ENCODE data around the gene ATRNL1. TPM values are rescaled to one million over a fixed set of nuclear protein-coding genes. Genes with fewer than 3 reads are reported as not detected.

Gene ATRNL1
- polyA plus RNA-seq, 2 of the 4 experiments (the other 2 are of a cell fraction), result 0.13 to 0.34 TPM

DNA sequence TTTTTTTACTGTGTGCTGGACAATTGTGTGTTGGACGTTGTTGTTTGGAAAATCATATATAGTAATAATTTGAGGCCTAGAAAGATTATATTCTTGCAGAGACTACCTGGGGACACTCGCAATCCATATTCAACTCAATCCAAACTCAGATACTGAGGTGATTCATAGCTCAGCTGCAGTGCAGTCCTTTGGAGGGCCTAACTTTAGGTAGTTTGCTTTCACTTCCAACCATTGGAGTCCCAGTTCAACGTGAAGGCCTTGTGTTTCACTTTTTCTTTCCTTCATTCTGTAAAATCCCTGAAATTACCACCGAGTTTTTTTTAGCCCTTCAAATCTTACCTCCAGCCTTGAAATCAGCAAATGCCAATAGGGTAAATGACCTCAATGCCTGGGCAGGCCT lies 32.3 kb downstream of the ATRNL1 start:
- no peak overlapping the region for H3K27ac ChIP-seq
- TF ChIP-seq, protein P1, sequence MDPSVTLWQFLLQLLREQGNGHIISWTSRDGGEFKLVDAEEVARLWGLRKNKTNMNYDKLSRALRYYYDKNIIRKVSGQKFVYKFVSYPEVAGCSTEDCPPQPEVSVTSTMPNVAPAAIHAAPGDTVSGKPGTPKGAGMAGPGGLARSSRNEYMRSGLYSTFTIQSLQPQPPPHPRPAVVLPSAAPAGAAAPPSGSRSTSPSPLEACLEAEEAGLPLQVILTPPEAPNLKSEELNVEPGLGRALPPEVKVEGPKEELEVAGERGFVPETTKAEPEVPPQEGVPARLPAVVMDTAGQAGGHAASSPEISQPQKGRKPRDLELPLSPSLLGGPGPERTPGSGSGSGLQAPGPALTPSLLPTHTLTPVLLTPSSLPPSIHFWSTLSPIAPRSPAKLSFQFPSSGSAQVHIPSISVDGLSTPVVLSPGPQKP (IDR thresholded peaks at IDR 0.05; ENCODE audit: low read depth, low read length), result no peak
- DNase-seq (ENCODE audit: low read depth in 1 of 2, low spot score in 1 of 2), result no peak
- WGBS (ENCODE audit: missing lambda C conversion rate), result 81% methylated on average over 4 of the region's 4 CpGs
- H3K9me3 ChIP-seq, result no peaks in the 10 kb centered on the region
- no peak for FAIRE-seq
- ATAC-seq, result no peak
- POLR2A ChIA-PET, result no interaction called here
- no peak overlapping the region for H3K4me3 ChIP-seq
- CTCF ChIA-PET, result no interaction called here
- H3K4me2 ChIP-seq, result no peak overlapping the region
- no peaks in the 10 kb centered on the region for H3K4me1 ChIP-seq

DNA sequence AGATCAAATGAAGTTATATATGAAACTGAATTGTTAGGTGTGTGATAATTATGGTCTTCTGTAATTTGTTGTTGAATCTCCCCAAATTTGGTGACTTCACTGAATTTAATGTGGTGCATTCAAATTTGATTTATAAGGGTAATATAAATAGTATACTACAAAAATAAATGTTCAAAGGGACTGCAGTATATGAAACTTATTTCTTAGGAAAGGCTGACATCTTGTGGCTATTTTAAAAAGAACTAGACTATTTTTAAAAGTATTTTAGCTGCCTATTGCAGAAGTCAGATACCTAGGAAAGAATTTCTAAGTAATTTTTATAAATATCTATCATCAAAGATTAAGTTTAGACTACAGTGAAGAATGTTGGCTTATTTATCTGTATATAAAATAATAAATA lies 36.6 kb downstream of the ATRNL1 start:
- no peak for TF ChIP-seq RARB (CRISPR knock-in tag; IDR thresholded peaks at IDR 0.05)
- TF ChIP-seq CBX2 (IDR thresholded peaks at IDR 0.05; ENCODE audit: borderline replicate concordance, low read depth), result no peak
- TF ChIP-seq RNF2 (IDR thresholded peaks at IDR 0.05; ENCODE audit: borderline replicate concordance, low read depth), result no peak
- no peak for TF ChIP-seq RFX5 (IDR thresholded peaks at IDR 0.05)
- TF ChIP-seq POLR2A (IDR thresholded peaks at IDR 0.05; ENCODE audit: low read length), result no peak
- no peak for TF ChIP-seq CEBPB (IDR thresholded peaks at IDR 0.05)
- TF ChIP-seq KDM5A (IDR thresholded peaks at IDR 0.05), result no peak
- TF ChIP-seq NPAS2 (CRISPR knock-in tag; IDR thresholded peaks at IDR 0.05; ENCODE audit: borderline replicate concordance), result no peak
- TF ChIP-seq, protein P2, sequence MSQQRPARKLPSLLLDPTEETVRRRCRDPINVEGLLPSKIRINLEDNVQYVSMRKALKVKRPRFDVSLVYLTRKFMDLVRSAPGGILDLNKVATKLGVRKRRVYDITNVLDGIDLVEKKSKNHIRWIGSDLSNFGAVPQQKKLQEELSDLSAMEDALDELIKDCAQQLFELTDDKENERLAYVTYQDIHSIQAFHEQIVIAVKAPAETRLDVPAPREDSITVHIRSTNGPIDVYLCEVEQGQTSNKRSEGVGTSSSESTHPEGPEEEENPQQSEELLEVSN (IDR thresholded peaks at IDR 0.05; ENCODE audit: borderline replicate concordance, low read depth), result no peak
- TF ChIP-seq, protein P1 (IDR thresholded peaks at IDR 0.05; ENCODE audit: low read depth, low read length), result no peak
- TF ChIP-seq HOXB13 (CRISPR knock-in tag; IDR thresholded peaks at IDR 0.05; ENCODE audit: low read depth), result no peak
- TF ChIP-seq CHD2 (IDR thresholded peaks at IDR 0.05; ENCODE audit: low read length, partially characterized antibody), result no peak
- no peak for TF ChIP-seq HEYL (CRISPR knock-in tag; IDR thresholded peaks at IDR 0.05)
- TF ChIP-seq, protein P3, sequence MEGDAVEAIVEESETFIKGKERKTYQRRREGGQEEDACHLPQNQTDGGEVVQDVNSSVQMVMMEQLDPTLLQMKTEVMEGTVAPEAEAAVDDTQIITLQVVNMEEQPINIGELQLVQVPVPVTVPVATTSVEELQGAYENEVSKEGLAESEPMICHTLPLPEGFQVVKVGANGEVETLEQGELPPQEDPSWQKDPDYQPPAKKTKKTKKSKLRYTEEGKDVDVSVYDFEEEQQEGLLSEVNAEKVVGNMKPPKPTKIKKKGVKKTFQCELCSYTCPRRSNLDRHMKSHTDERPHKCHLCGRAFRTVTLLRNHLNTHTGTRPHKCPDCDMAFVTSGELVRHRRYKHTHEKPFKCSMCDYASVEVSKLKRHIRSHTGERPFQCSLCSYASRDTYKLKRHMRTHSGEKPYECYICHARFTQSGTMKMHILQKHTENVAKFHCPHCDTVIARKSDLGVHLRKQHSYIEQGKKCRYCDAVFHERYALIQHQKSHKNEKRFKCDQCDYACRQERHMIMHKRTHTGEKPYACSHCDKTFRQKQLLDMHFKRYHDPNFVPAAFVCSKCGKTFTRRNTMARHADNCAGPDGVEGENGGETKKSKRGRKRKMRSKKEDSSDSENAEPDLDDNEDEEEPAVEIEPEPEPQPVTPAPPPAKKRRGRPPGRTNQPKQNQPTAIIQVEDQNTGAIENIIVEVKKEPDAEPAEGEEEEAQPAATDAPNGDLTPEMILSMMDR (IDR thresholded peaks at IDR 0.05), result peak; percentile 65
- TF ChIP-seq, protein P4, sequence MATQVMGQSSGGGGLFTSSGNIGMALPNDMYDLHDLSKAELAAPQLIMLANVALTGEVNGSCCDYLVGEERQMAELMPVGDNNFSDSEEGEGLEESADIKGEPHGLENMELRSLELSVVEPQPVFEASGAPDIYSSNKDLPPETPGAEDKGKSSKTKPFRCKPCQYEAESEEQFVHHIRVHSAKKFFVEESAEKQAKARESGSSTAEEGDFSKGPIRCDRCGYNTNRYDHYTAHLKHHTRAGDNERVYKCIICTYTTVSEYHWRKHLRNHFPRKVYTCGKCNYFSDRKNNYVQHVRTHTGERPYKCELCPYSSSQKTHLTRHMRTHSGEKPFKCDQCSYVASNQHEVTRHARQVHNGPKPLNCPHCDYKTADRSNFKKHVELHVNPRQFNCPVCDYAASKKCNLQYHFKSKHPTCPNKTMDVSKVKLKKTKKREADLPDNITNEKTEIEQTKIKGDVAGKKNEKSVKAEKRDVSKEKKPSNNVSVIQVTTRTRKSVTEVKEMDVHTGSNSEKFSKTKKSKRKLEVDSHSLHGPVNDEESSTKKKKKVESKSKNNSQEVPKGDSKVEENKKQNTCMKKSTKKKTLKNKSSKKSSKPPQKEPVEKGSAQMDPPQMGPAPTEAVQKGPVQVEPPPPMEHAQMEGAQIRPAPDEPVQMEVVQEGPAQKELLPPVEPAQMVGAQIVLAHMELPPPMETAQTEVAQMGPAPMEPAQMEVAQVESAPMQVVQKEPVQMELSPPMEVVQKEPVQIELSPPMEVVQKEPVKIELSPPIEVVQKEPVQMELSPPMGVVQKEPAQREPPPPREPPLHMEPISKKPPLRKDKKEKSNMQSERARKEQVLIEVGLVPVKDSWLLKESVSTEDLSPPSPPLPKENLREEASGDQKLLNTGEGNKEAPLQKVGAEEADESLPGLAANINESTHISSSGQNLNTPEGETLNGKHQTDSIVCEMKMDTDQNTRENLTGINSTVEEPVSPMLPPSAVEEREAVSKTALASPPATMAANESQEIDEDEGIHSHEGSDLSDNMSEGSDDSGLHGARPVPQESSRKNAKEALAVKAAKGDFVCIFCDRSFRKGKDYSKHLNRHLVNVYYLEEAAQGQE (IDR thresholded peaks at IDR 0.05), result no peak
- TF ChIP-seq JUN (IDR thresholded peaks at IDR 0.05), result no peak
- TF ChIP-seq MYC (IDR thresholded peaks at IDR 0.05; ENCODE audit: borderline replicate concordance, low read length), result no peak
- TF ChIP-seq ZNF302 (CRISPR knock-in tag; IDR thresholded peaks at IDR 0.05), result no peak
- TF ChIP-seq GATA3 (IDR thresholded peaks at IDR 0.05; ENCODE audit: borderline replicate concordance), result no peak
- peak; percentile 73 for TF ChIP-seq SMC3 (IDR thresholded peaks at IDR 0.05)
- no peak for TF ChIP-seq HOXA7 (CRISPR knock-in tag; IDR thresholded peaks at IDR 0.05)
- TF ChIP-seq MAZ (IDR thresholded peaks at IDR 0.05; ENCODE audit: borderline replicate concordance, low read depth, low read length), result no peak
- TF ChIP-seq, protein P5, sequence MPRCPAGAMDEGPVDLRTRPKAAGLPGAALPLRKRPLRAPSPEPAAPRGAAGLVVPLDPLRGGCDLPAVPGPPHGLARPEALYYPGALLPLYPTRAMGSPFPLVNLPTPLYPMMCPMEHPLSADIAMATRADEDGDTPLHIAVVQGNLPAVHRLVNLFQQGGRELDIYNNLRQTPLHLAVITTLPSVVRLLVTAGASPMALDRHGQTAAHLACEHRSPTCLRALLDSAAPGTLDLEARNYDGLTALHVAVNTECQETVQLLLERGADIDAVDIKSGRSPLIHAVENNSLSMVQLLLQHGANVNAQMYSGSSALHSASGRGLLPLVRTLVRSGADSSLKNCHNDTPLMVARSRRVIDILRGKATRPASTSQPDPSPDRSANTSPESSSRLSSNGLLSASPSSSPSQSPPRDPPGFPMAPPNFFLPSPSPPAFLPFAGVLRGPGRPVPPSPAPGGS (IDR thresholded peaks at IDR 0.05), result no peak
- no peak for TF ChIP-seq PHF8 (IDR thresholded peaks at IDR 0.05; ENCODE audit: borderline replicate concordance, low read depth)
- peak; percentile 68 to 86 for TF ChIP-seq RAD21 (conservative IDR thresholded peaks at IDR 0.05 in 1 of 2, IDR thresholded peaks at IDR 0.05 in 1 of 2)
- FAIRE-seq (no peak), ATAC-seq (peak in 1 of 2 experiments; percentile 66; a peak in 2 of 6 replicates), DNase-seq (ENCODE audit: low read depth in 1 of 2, low spot score in 1 of 2) (peak in 1 of 2 experiments; percentile 23)
- Histone ChIP-seq H3K4me1 (no peaks in the 10 kb centered on the region), H3K27ac (no peak overlapping the region), H3K9me3 (no peaks in the 10 kb centered on the region), H3K4me3 (no peak overlapping the region), H3K4me2 (no peak overlapping the region)
- ChIA-PET POLR2A (interaction anchor here (0.6 kb wide), 1 partner anchor 273 kb away, joined by 3 read pairs; no protein-coding TSS in a partner anchor), CTCF (interaction anchor here (0.7 to 6.1 kb wide), 12 partner anchors 10 to 821 kb away, joined by 3 to 71 read pairs (median 4); no protein-coding TSS in a partner anchor)

Measured in A549 (cell line).